HL-60 (cell line): ENCODE data around the gene HS6ST3.

Experiments used
- DNase-seq, 2 experiments: peaks; one replicate each; pipeline ENCODE4 v3.0.0-alpha.2; 2010 to 2020; ENCODE audit warnings: low read depth in 1 of 2, low spot score in 1 of 2
- H3K27ac ChIP-seq: fragments of 250-450 bp; sonication (Bioruptor Pico); replicated peaks from 2 replicates; pipeline ENCODE4 v1.5.1; 2020; ENCODE audit warnings: mild to moderate bottlenecking, moderate library complexity
- H3K27me3 ChIP-seq: fragments of 250-450 bp; sonication (Bioruptor Pico); 2 replicates; pipeline ENCODE4 v1.5.1; 2021; ENCODE audit warnings: mild to moderate bottlenecking, moderate library complexity; ENCODE audit not compliant: insufficient read depth, poor library complexity, severe bottlenecking
- H3K4me3 ChIP-seq: replicated peaks from 2 replicates; pipeline ENCODE4 v1.5.1; 2011; ENCODE audit warnings: mild to moderate bottlenecking, control low read depth, low read length; ENCODE audit not compliant: insufficient read depth
- CTCF ChIP-seq: IDR thresholded peaks from one replicate; pipeline ENCODE4 v1.5.1; 2011; ENCODE audit warnings: low read length, control low read depth, inconsistent platforms; ENCODE audit not compliant: insufficient read depth
- GABPA ChIP-seq: IDR thresholded peaks from 2 replicates; pipeline ENCODE4 v1.6.1; 2012; ENCODE audit warnings: low read depth
- POLR2AphosphoS5 ChIP-seq: IDR thresholded peaks from 2 replicates; pipeline ENCODE4 v1.6.1; 2012; ENCODE audit warnings: low read depth
- REST ChIP-seq: IDR thresholded peaks from 2 replicates; pipeline ENCODE4 v1.6.1; 2012; ENCODE audit warnings: low read depth; ENCODE audit not compliant: insufficient replicate concordance
- SPI1 ChIP-seq: IDR thresholded peaks from 2 replicates; pipeline ENCODE4 v1.6.1; 2012; ENCODE audit warnings: low read depth, mild to moderate bottlenecking, borderline replicate concordance

HS6ST3 gene

GRCh38 chr13:96673825-96674224, 583.9 kb downstream of the HS6ST3 start:
- Histone ChIP-seq H3K27ac (no peak overlapping the region), H3K4me3 (no peak overlapping the region), H3K27me3 (no peaks in the 10 kb centered on the region)
- DNase-seq = no peak
- TF ChIP-seq CTCF (no peak), GABPA (no peak), SPI1 (no peak), POLR2AphosphoS5 (no peak)

- H3K4me3 ChIP-seq = no peak overlapping the region
- no peaks in the 10 kb centered on the region for H3K27me3 ChIP-seq
- TF ChIP-seq GABPA (no peak), SPI1 (no peak), CTCF (no peak), POLR2AphosphoS5 (no peak), REST (no peak)
- no peak for DNase-seq
- H3K27ac ChIP-seq = no peak overlapping the region
Observed at GRCh38 chr13:96677029-96677428, 587.1 kb downstream of the HS6ST3 start.

GRCh38 chr13:96678801-96679200, 588.9 kb downstream of the HS6ST3 start:
- H3K4me3 ChIP-seq = no peak overlapping the region
- no peak overlapping the region for H3K27ac ChIP-seq
- no peak for DNase-seq
- TF ChIP-seq SPI1 = no peak
- no peaks in the 10 kb centered on the region for H3K27me3 ChIP-seq

GRCh38 chr13:96680898-96681297, 591.0 kb downstream of the HS6ST3 start:
- Histone ChIP-seq H3K4me3 (no peak overlapping the region), H3K27ac (no peak overlapping the region), H3K27me3 (no peaks in the 10 kb centered on the region)
- TF ChIP-seq POLR2AphosphoS5 (no peak), REST (no peak), CTCF (no peak)
- no peak for DNase-seq
